AG04449 (cell line): ENCODE data around the gene MXRA7.
"Not testable (repeated sequence)": the region's sequence is repeated elsewhere in the genome, so short reads cannot be mapped to it uniquely, and the experiment has no call there.

ENCODE experiments used
- CTCF ChIA-PET: fragments of 350-600 bp; formaldehyde crosslinking; extraction: SDS; loops from one replicate; lab custom pipeline; 2021; ENCODE audit warnings: antibody characterized with exemption; lab: Yijun Ruan, JAX
- POLR2A ChIA-PET: fragments of 400-600, 350-600 bp; formaldehyde crosslinking; extraction: SDS; loops from one replicate; lab custom pipeline; 2020; ENCODE audit warnings: antibody characterized with exemption, inconsistent platforms; lab: Yijun Ruan, JAX
- DNase-seq: peaks from one replicate; pipeline ENCODE4 v3.0.0-alpha.2; 2010; ENCODE audit warnings: low read depth, low spot score
- H3K4me3 ChIP-seq: 2 replicates; pipeline ENCODE4 v1.5.1; 2011; ENCODE audit warnings: low read depth, mild to moderate bottlenecking, control low read depth, low read length
- CTCF ChIP-seq: IDR thresholded peaks from one replicate; pipeline ENCODE4 v1.5.1; 2011; ENCODE audit warnings: mild to moderate bottlenecking, moderate library complexity, low read length, control low read depth, inconsistent platforms; ENCODE audit not compliant: insufficient read depth; ENCODE audit errors: missing control alignments

MXRA7 gene

GRCh38 chr17:76714822-76715495 is 4.2 kb upstream of the MXRA7 start:
- ChIA-PET POLR2A (no interaction called here), CTCF (interaction anchor here (0.8 to 6.9 kb wide), 29 partner anchors 8 to 352 kb away, joined by 3 to 74 read pairs (median 5); partner anchors contain the start of genes JMJD6, METTL23 and MFSD11)
- TF ChIP-seq CTCF, result peak; percentile 61
- no peak for DNase-seq
- H3K4me3 ChIP-seq, result no peak overlapping the region

GRCh38 chr17:76714336-76714735 is 3.6 kb upstream of the MXRA7 start:
- no peak for TF ChIP-seq CTCF
- no peak overlapping the region for H3K4me3 ChIP-seq
- CTCF ChIA-PET, result interaction anchor here (0.7 to 6.9 kb wide), 30 partner anchors 8 to 352 kb away, joined by 3 to 74 read pairs (median 5); partner anchors contain the start of genes JMJD6, METTL23 and MFSD11
- DNase-seq, result no peak
- POLR2A ChIA-PET, result no interaction called here

DNA sequence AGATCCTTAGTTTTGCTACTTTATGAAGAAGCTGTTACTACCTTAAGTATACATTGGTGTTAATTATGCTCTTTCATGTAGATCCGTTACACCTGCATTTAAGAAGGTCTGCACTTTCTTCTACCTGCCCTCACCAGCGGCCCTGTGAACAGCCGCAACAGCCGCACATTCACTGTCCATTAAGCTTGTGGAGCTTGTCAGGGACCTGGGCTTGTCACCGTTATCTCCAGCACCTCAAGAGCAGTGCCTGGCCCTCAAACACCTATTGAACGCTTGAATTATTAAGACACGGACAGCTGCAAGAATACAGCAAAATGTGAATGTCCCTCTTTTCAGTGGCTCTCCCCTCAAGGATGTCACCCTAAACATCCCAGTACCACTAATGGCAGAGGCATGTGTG is 3.0 kb upstream of the MXRA7 start:
- no peak for TF ChIP-seq CTCF
- H3K4me3 ChIP-seq, result no peak overlapping the region
- POLR2A ChIA-PET, result interaction anchor here (1.0 kb wide), 1 partner anchor 42 kb away, joined by 3 read pairs; no protein-coding TSS in a partner anchor
- CTCF ChIA-PET, result interaction anchor here (0.6 to 6.9 kb wide), 24 partner anchors 11 to 255 kb away, joined by 3 to 74 read pairs (median 6); partner anchors contain the start of genes JMJD6, METTL23 and MFSD11
- no peak for DNase-seq

DNA sequence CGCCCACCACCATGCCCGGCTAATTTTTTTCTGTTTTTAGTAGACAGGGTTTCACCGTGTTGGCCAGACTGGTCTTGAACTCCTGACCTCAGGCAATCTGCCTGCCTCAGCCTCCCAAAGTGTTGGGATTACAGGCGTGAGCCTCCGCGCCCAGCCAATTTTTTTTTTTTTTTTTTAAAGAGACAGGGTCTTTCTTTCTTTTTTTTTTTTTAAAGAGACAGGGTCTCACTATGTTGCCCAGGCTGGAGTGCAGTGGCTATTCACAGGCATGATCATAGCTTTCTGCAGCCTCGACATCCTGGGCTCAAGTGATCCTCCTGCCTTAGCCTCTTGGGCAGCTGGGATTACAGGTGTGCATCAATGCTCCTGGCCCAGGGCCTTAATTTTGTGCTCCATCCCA is 1.6 kb upstream of the MXRA7 start:
- not testable (repeated sequence) for DNase-seq, H3K4me3 ChIP-seq
- POLR2A ChIA-PET, result interaction anchor here (0.6 to 1.6 kb wide), 3 partner anchors 22 to 154 kb away, joined by 3 to 5 read pairs (median 3); no protein-coding TSS in a partner anchor
- CTCF ChIA-PET, result interaction anchor here (1.2 to 6.9 kb wide), 5 partner anchors 15 to 206 kb away, joined by 3 to 41 read pairs (median 4); no protein-coding TSS in a partner anchor

GRCh38 chr17:76709951-76710862 is 558 bp downstream of the MXRA7 start:
- ChIA-PET POLR2A (interaction anchor here (0.8 to 1.4 kb wide), 9 partner anchors 9 to 86 kb away, joined by 3 to 8 read pairs (median 3); partner anchors contain the start of genes JMJD6, METTL23, MFSD11 and SRSF2), CTCF (interaction anchor here (1.0 to 3.7 kb wide), 10 partner anchors 8 to 180 kb away, joined by 3 to 20 read pairs (median 6); no protein-coding TSS in a partner anchor)
- DNase-seq, result not testable (repeated sequence)
- peak overlapping the region; percentile 92 for H3K4me3 ChIP-seq

DNA sequence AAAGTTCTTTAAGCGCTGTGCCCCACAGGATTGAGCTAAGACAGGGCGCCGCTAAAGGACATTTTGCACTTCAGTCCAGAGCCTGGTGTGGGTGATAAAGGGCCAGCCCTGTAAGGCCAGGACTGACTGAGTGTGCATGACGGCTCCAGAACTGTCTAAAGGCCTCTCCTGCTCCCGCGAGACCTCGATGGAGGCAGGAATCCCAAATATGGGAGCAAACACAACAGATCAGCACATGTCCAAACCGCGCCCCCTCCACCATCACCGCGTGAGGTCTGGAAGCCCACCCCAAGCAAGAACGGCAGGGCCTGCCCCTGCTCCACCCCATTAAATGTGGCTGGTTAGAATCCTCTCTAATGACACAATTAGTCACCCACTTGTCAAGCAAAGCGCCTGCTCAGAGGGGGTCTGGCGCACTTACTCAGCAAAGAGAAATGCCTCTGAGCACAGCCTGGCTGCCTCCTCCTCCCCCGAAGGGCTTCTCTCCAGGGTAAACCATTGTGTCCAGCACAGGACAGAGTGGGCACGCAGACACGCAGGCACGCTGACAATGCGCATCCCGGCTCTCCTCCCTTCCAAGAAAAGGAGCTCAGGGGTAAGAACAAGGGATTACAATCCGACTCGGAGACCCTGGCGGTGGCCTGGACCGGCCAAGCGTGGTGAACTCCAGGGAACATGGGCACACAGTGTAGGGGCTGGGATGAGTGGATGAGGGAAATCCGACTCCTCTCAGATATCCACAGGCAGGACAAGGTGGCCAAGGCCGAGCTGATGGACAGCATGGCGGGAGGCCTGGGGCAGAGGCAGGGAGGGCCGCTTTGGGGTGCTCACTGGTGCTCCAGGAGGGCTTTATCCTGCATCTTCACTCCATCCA is 1.5 kb downstream of the MXRA7 start:
- H3K4me3 ChIP-seq, result peak overlapping the region; percentile 92
- DNase-seq, result peak; percentile 98
- ChIA-PET POLR2A (interaction anchor here (0.8 to 1.4 kb wide), 9 partner anchors 8 to 85 kb away, joined by 3 to 8 read pairs (median 4); partner anchors contain the start of genes JMJD6, METTL23 and MFSD11), CTCF (interaction anchor here (0.9 to 3.7 kb wide), 11 partner anchors 9 to 186 kb away, joined by 3 to 20 read pairs (median 5); no protein-coding TSS in a partner anchor)
- no peak for TF ChIP-seq CTCF
